K562 (cell line): Measurements from ENCODE around the gene ITPKB. TPM values are rescaled to one million over a fixed set of nuclear protein-coding genes. Genes with fewer than 3 reads are reported as not detected.

Source experiments
- ARHGAP35 ChIP-seq: fragments of 450-650 bp; IDR thresholded peaks from 2 replicates; pipeline ENCODE4 v1.6.1; 2018; ENCODE audit not compliant: partially characterized antibody
- CXXC5 ChIP-seq: fragments of 250-450 bp; sonication (Bioruptor Pico); IDR thresholded peaks from 2 replicates; pipeline ENCODE4 v1.8.0; 2022; ENCODE audit warnings: inconsistent platforms, mild to moderate bottlenecking, moderate library complexity
- GTF2E2 ChIP-seq: fragments of 200-800 bp; sonication (Bioruptor generic); IDR thresholded peaks from 2 replicates; pipeline ENCODE4 v1.6.1; 2016; ENCODE audit warnings: missing genetic modification characterization, missing compliant biosample characterization
- KLF16 ChIP-seq: IDR thresholded peaks from 2 replicates; pipeline ENCODE4 v1.6.1; 2016; ENCODE audit warnings: antibody characterized with exemption
- MCM5 ChIP-seq: fragments of 450-650 bp; IDR thresholded peaks from 2 replicates; pipeline ENCODE4 v1.6.1; 2016; ENCODE audit warnings: low read depth
- SAFB ChIP-seq: fragments of 200-400 bp; formaldehyde crosslinking; IDR thresholded peaks from 2 replicates; pipeline ENCODE4 v1.6.1; 2017; ENCODE audit warnings: low read depth, low read length, borderline replicate concordance
- ZBTB7A ChIP-seq: IDR thresholded peaks from 2 replicates; pipeline ENCODE4 v1.6.1; 2011; ENCODE audit warnings: low read depth, mild to moderate bottlenecking, low read length, moderate library complexity, borderline replicate concordance; ENCODE audit not compliant: control insufficient read depth
- ZFX ChIP-seq: sonication (generic); formaldehyde crosslinking; IDR thresholded peaks from 2 replicates; pipeline ENCODE4 v1.8.0; 2022; ENCODE audit warnings: mild to moderate bottlenecking, missing genetic modification reagents, moderate library complexity
- ZNF12 ChIP-seq: sonication (generic); formaldehyde crosslinking; IDR thresholded peaks from 2 replicates; pipeline ENCODE4 v1.4.0; 2020; ENCODE audit warnings: mild to moderate bottlenecking, missing genetic modification reagents
- polyA plus RNA-seq, 8 experiments: library from polyadenylated mRNA; depleted of rRNA in 4 of 8; stranded (reverse) in 5 of 8; unstranded in 3 of 8; fragments of >200 nt; fragmentation: Nextera tagmentation in 2 of 8; fragmentation: Illumina TruSeq in 1 of 8; extraction: Ambion mirVana in 2 of 8; extraction: Trizol in 1 of 8; gene quantifications; 2 replicates each; pipeline versions ENCODE4 v1.2.1 to v1.2.3, GENCODE V29; 2011 to 2014; ENCODE audit warnings: inconsistent platforms in 1 of 8, missing spikeins in 1 of 8
- total RNA-seq, 7 experiments: library from RNA; depleted of rRNA in 6 of 7; stranded (reverse); fragments of >200 nt in 6 of 7; fragmentation: Illumina TruSeq in 2 of 7; extraction: Trizol in 2 of 7; gene quantifications; 2 replicates each; pipeline versions ENCODE4 v1.2.1 to v1.2.3, GENCODE V29; 2011 to 2021; ENCODE audit warnings: low replicate concordance in 1 of 7
- TF ChIP-seq, protein P1 (sequence below): sonication (generic); formaldehyde crosslinking; IDR thresholded peaks from 2 replicates; pipeline ENCODE4 v1.8.0; 2023; ENCODE audit warnings: mild to moderate bottlenecking, missing genetic modification reagents
- TF ChIP-seq, protein P2 (sequence below), 2 experiments: IDR thresholded peaks; 2 replicates each; pipeline ENCODE4 v1.6.1; 2011; ENCODE audit warnings: borderline replicate concordance in 1 of 2, control low read depth in 1 of 2, low read depth in 1 of 2, low read length in 1 of 2, mild to moderate bottlenecking in 1 of 2, mixed read lengths in 1 of 2, moderate library complexity in 1 of 2; ENCODE audit not compliant: insufficient read depth in 1 of 2, insufficient read length in 1 of 2, poor library complexity in 1 of 2, severe bottlenecking in 1 of 2; ENCODE audit errors: extremely low read depth in 1 of 2
- TF ChIP-seq, protein P3 (sequence below): fragments of 450-650 bp; formaldehyde crosslinking; IDR thresholded peaks from 2 replicates; pipeline ENCODE4 v1.4.0; 2022; ENCODE audit warnings: mild to moderate bottlenecking, moderate library complexity
- TF ChIP-seq, protein P4 (sequence below): fragments of 250-450 bp; sonication (Bioruptor Pico); IDR thresholded peaks from 2 replicates; pipeline ENCODE4 v1.9.0; 2021; ENCODE audit warnings: mild to moderate bottlenecking, inconsistent platforms
- TF ChIP-seq, protein P5 (sequence below): sonication (generic); formaldehyde crosslinking; IDR thresholded peaks from 2 replicates; pipeline ENCODE4 v1.9.0; 2022; ENCODE audit warnings: mild to moderate bottlenecking, missing genetic modification reagents
- TF ChIP-seq, protein P6 (sequence below): fragments of 250-450 bp; sonication (Bioruptor Pico); IDR thresholded peaks from 2 replicates; pipeline ENCODE4 v1.4.0; 2020; ENCODE audit warnings: mild to moderate bottlenecking

ITPKB gene
- total and polyA plus RNA-seq, 9 of the 15 experiments (the other 6 are each of a cell fraction or from before 2014, with no cell fraction given) = 0.01 to 0.22 TPM; not detected in 7

DNA sequence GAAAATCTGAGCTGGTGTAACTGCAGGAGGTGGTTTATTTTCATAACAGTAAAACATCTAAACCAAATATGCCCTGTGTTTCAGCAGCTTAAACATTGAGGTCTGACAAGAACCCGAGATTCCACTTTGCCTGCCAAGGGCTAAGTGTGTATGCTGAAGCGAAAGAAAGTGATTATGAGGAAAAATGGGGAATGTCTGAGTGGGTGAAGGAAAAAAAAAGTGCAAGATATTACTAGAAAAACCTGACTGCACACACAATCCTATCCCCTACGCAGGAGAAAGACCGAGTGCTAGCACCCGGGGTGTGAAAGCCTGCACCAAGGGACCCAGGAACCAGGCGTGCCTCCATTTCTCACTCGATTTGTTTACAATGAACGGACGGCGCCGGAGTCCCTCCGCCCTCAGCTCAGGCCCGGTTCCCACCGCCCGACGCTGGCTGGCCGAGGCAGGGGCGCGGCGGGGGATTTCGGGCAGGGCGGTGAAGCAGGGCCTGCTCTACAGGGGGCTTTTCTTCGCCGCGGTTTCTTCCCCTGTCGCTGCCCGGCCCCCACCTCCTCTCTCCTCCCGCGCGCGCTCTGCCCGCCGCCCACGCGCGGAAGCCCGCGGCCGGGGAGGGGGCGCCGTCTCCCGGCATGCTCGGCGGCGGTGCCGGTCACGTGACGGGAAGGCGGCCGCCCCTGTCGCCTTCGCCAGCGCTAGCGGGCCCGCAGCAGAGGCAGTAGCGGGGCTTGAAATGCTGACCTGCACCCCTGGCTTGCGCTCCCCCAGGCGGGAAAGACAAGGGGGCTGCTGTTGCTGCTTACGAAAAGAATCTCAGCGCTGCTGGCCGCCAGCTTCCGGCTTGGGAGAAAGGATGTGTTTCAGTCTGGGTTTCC lies 35.9 kb downstream of the ITPKB start (continued):
- TF ChIP-seq, protein P1, sequence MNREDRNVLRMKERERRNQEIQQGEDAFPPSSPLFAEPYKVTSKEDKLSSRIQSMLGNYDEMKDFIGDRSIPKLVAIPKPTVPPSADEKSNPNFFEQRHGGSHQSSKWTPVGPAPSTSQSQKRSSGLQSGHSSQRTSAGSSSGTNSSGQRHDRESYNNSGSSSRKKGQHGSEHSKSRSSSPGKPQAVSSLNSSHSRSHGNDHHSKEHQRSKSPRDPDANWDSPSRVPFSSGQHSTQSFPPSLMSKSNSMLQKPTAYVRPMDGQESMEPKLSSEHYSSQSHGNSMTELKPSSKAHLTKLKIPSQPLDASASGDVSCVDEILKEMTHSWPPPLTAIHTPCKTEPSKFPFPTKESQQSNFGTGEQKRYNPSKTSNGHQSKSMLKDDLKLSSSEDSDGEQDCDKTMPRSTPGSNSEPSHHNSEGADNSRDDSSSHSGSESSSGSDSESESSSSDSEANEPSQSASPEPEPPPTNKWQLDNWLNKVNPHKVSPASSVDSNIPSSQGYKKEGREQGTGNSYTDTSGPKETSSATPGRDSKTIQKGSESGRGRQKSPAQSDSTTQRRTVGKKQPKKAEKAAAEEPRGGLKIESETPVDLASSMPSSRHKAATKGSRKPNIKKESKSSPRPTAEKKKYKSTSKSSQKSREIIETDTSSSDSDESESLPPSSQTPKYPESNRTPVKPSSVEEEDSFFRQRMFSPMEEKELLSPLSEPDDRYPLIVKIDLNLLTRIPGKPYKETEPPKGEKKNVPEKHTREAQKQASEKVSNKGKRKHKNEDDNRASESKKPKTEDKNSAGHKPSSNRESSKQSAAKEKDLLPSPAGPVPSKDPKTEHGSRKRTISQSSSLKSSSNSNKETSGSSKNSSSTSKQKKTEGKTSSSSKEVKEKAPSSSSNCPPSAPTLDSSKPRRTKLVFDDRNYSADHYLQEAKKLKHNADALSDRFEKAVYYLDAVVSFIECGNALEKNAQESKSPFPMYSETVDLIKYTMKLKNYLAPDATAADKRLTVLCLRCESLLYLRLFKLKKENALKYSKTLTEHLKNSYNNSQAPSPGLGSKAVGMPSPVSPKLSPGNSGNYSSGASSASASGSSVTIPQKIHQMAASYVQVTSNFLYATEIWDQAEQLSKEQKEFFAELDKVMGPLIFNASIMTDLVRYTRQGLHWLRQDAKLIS = no peak
- peak; percentile 58; the same call in 1 of the 2 replicates for TF ChIP-seq ZBTB7A
- TF ChIP-seq, protein P2, sequence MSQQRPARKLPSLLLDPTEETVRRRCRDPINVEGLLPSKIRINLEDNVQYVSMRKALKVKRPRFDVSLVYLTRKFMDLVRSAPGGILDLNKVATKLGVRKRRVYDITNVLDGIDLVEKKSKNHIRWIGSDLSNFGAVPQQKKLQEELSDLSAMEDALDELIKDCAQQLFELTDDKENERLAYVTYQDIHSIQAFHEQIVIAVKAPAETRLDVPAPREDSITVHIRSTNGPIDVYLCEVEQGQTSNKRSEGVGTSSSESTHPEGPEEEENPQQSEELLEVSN (IDR thresholded peaks at IDR 0.05; ENCODE audit: borderline replicate concordance in 1 of 2, extremely low read depth in 1 of 2, insufficient read depth in 1 of 2, insufficient read length in 1 of 2, low read depth in 1 of 2, low read length in 1 of 2, poor library complexity in 1 of 2, severe bottlenecking in 1 of 2) = peak; percentile 81 to 95
- no peak for TF ChIP-seq MCM5
- TF ChIP-seq GTF2E2 (tag) = no peak
- TF ChIP-seq, protein P3, sequence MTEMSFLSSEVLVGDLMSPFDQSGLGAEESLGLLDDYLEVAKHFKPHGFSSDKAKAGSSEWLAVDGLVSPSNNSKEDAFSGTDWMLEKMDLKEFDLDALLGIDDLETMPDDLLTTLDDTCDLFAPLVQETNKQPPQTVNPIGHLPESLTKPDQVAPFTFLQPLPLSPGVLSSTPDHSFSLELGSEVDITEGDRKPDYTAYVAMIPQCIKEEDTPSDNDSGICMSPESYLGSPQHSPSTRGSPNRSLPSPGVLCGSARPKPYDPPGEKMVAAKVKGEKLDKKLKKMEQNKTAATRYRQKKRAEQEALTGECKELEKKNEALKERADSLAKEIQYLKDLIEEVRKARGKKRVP (CRISPR knock-in tag) = 0 out of 2 replicates have a peak, but pooled peaks have one; percentile 1
- TF ChIP-seq, protein P4, sequence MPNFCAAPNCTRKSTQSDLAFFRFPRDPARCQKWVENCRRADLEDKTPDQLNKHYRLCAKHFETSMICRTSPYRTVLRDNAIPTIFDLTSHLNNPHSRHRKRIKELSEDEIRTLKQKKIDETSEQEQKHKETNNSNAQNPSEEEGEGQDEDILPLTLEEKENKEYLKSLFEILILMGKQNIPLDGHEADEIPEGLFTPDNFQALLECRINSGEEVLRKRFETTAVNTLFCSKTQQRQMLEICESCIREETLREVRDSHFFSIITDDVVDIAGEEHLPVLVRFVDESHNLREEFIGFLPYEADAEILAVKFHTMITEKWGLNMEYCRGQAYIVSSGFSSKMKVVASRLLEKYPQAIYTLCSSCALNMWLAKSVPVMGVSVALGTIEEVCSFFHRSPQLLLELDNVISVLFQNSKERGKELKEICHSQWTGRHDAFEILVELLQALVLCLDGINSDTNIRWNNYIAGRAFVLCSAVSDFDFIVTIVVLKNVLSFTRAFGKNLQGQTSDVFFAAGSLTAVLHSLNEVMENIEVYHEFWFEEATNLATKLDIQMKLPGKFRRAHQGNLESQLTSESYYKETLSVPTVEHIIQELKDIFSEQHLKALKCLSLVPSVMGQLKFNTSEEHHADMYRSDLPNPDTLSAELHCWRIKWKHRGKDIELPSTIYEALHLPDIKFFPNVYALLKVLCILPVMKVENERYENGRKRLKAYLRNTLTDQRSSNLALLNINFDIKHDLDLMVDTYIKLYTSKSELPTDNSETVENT (CRISPR knock-in tag) = 0 out of 2 replicates have a peak, but pooled peaks have one; percentile 50
- TF ChIP-seq, protein P5, sequence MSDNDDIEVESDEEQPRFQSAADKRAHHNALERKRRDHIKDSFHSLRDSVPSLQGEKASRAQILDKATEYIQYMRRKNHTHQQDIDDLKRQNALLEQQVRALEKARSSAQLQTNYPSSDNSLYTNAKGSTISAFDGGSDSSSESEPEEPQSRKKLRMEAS (CRISPR knock-in tag) = peak; percentile 32
- TF ChIP-seq, protein P6, sequence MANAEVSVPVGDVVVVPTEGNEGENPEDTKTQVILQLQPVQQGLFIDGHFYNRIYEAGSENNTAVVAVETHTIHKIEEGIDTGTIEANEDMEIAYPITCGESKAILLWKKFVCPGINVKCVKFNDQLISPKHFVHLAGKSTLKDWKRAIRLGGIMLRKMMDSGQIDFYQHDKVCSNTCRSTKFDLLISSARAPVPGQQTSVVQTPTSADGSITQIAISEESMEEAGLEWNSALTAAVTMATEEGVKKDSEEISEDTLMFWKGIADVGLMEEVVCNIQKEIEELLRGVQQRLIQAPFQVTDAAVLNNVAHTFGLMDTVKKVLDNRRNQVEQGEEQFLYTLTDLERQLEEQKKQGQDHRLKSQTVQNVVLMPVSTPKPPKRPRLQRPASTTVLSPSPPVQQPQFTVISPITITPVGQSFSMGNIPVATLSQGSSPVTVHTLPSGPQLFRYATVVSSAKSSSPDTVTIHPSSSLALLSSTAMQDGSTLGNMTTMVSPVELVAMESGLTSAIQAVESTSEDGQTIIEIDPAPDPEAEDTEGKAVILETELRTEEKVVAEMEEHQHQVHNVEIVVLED (CRISPR knock-in tag) = no peak
- no peak for TF ChIP-seq KLF16
- peak; percentile 87 for TF ChIP-seq CXXC5
- TF ChIP-seq ZNF12 (CRISPR knock-in tag) = 0 out of 2 replicates have a peak, but pooled peaks have one; percentile 49
- TF ChIP-seq SAFB = peak; percentile 49; the same call in 1 of the 2 replicates
- no peak for TF ChIP-seq ARHGAP35
- peak; percentile 57 for TF ChIP-seq ZFX
